HEK293 (cell line): ENCODE results near the gene NCOA3.

Source experiments
- CTCF ChIA-PET: fragments of 350-600 bp; formaldehyde crosslinking; extraction: SDS; loops from one replicate; lab custom pipeline; 2021; ENCODE audit warnings: antibody characterized with exemption; lab: Yijun Ruan, JAX
- POLR2A ChIA-PET: fragments of 300-600 bp; formaldehyde crosslinking; extraction: SDS; loops from one replicate; lab custom pipeline; 2020; ENCODE audit warnings: antibody characterized with exemption, inconsistent platforms; lab: Yijun Ruan, JAX
- H3K27ac ChIP-seq: fragments of 200-500 bp; sonication (Bioruptor generic); 2 replicates; pipeline ENCODE4 v1.5.1; 2014; ENCODE audit warnings: low read depth, low read length, control low read depth, inconsistent platforms; ENCODE audit errors: extremely low read depth
- H3K36me3 ChIP-seq, 2 experiments: fragments of 200-500 bp in 1 of 2; sonication (Bioruptor generic) in 1 of 2; 1 replicate in 1 of 2; 2 replicates in 1 of 2; pipeline ENCODE4 v1.5.1; 2014 to 2017; ENCODE audit warnings: inconsistent platforms in 2 of 2, low read length in 2 of 2; ENCODE audit not compliant: control insufficient read depth in 2 of 2, insufficient read depth in 1 of 2
- H3K4me1 ChIP-seq: fragments of 200-500 bp; sonication (Bioruptor generic); 2 replicates; pipeline ENCODE4 v1.5.1; 2014; ENCODE audit warnings: mild to moderate bottlenecking, low read length, inconsistent platforms; ENCODE audit not compliant: control insufficient read depth, insufficient read depth
- H3K4me3 ChIP-seq: 2 replicates; pipeline ENCODE4 v1.5.1; 2011; ENCODE audit warnings: low read depth, mild to moderate bottlenecking, control low read depth, low read length, moderate library complexity
- H3K9me3 ChIP-seq: fragments of 200-500 bp; sonication (Bioruptor generic); 2 replicates; pipeline ENCODE4 v1.5.1; 2014; ENCODE audit warnings: low read depth, low read length, inconsistent platforms; ENCODE audit not compliant: control insufficient read depth, insufficient read depth
- GLIS1 ChIP-seq: fragments of 450-650 bp; formaldehyde crosslinking; IDR thresholded peaks from 2 replicates; pipeline ENCODE4 v1.5.1; 2016; ENCODE audit warnings: missing biosample characterization, missing genetic modification characterization
- KLF8 ChIP-seq: fragments of 450-650 bp; formaldehyde crosslinking; IDR thresholded peaks from 2 replicates; pipeline ENCODE4 v1.5.1; 2016; ENCODE audit warnings: missing biosample characterization, missing genetic modification characterization
- SCRT1 ChIP-seq: fragments of 450-650 bp; formaldehyde crosslinking; IDR thresholded peaks from 2 replicates; pipeline ENCODE4 v1.5.1; 2016; ENCODE audit warnings: missing biosample characterization, missing genetic modification characterization, borderline replicate concordance
- SCRT2 ChIP-seq: fragments of 450-650 bp; formaldehyde crosslinking; IDR thresholded peaks from 2 replicates; pipeline ENCODE4 v1.5.1; 2016; ENCODE audit warnings: missing biosample characterization, missing genetic modification characterization
- SETDB1 ChIP-seq: IDR thresholded peaks from one replicate; pipeline ENCODE4 v1.6.1; 2017; ENCODE audit warnings: mild to moderate bottlenecking, low read length, moderate library complexity, mixed read lengths; ENCODE audit not compliant: insufficient read length
- ZFP41 ChIP-seq: fragments of 450-650 bp; formaldehyde crosslinking; IDR thresholded peaks from 2 replicates; pipeline ENCODE4 v1.5.1; 2016; ENCODE audit warnings: missing biosample characterization, missing genetic modification characterization, borderline replicate concordance
- ZFP69B ChIP-seq: fragments of 450-650 bp; formaldehyde crosslinking; IDR thresholded peaks from 2 replicates; pipeline ENCODE4 v1.5.1; 2016; ENCODE audit warnings: missing biosample characterization, missing genetic modification characterization
- ZNF114 ChIP-seq: fragments of 450-650 bp; formaldehyde crosslinking; IDR thresholded peaks from 2 replicates; pipeline ENCODE4 v1.5.0; 2017; ENCODE audit warnings: missing biosample characterization, missing genetic modification characterization
- ZNF133 ChIP-seq: fragments of 450-650 bp; formaldehyde crosslinking; IDR thresholded peaks from 2 replicates; pipeline ENCODE4 v1.5.1; 2016; ENCODE audit warnings: missing biosample characterization, missing genetic modification characterization
- ZNF184 ChIP-seq: fragments of 450-650 bp; IDR thresholded peaks from 2 replicates; pipeline ENCODE4 v1.5.1; 2018; ENCODE audit warnings: missing biosample characterization, mild to moderate bottlenecking, missing genetic modification characterization
- ZNF214 ChIP-seq: fragments of 450-650 bp; formaldehyde crosslinking; IDR thresholded peaks from 2 replicates; pipeline ENCODE4 v1.5.1; 2017; ENCODE audit warnings: missing biosample characterization, mild to moderate bottlenecking, missing genetic modification characterization, borderline replicate concordance
- ZNF23 ChIP-seq: fragments of 450-650 bp; formaldehyde crosslinking; IDR thresholded peaks from 2 replicates; pipeline ENCODE4 v1.5.1; 2016; ENCODE audit warnings: missing biosample characterization, missing genetic modification characterization, borderline replicate concordance
- ZNF354C ChIP-seq: fragments of 450-650 bp; formaldehyde crosslinking; IDR thresholded peaks from 2 replicates; pipeline ENCODE4 v1.5.1; 2016; ENCODE audit warnings: missing biosample characterization, missing genetic modification characterization, low read depth, borderline replicate concordance
- ZNF394 ChIP-seq: fragments of 450-650 bp; formaldehyde crosslinking; IDR thresholded peaks from 2 replicates; pipeline ENCODE4 v1.5.1; 2016; ENCODE audit warnings: missing biosample characterization, missing genetic modification characterization, mild to moderate bottlenecking, moderate library complexity, borderline replicate concordance
- ZNF416 ChIP-seq: fragments of 450-650 bp; formaldehyde crosslinking; IDR thresholded peaks from 2 replicates; pipeline ENCODE4 v1.5.1; 2016; ENCODE audit warnings: missing biosample characterization, missing genetic modification characterization
- ZNF501 ChIP-seq: fragments of 450-650 bp; formaldehyde crosslinking; IDR thresholded peaks from 2 replicates; pipeline ENCODE4 v1.5.1; 2016; ENCODE audit warnings: missing biosample characterization, missing genetic modification characterization
- ZNF514 ChIP-seq: fragments of 450-650 bp; formaldehyde crosslinking; IDR thresholded peaks from 2 replicates; pipeline ENCODE4 v1.5.1; 2016; ENCODE audit warnings: missing biosample characterization, missing genetic modification characterization
- ZNF555 ChIP-seq: fragments of 450-650 bp; formaldehyde crosslinking; conservative IDR thresholded peaks from 2 replicates; pipeline ENCODE4 v1.5.1; 2017; ENCODE audit warnings: missing biosample characterization, mild to moderate bottlenecking, missing genetic modification characterization, inconsistent platforms
- ZNF571 ChIP-seq: fragments of 450-650 bp; formaldehyde crosslinking; IDR thresholded peaks from 2 replicates; pipeline ENCODE4 v1.5.0; 2017; ENCODE audit warnings: missing biosample characterization, missing genetic modification characterization
- ZNF585B ChIP-seq: fragments of 450-650 bp; formaldehyde crosslinking; IDR thresholded peaks from 2 replicates; pipeline ENCODE4 v1.5.1; 2016; ENCODE audit warnings: missing biosample characterization, missing genetic modification characterization
- ZNF600 ChIP-seq: fragments of 450-650 bp; formaldehyde crosslinking; IDR thresholded peaks from 2 replicates; pipeline ENCODE4 v1.5.1; 2016; ENCODE audit warnings: missing biosample characterization, missing genetic modification characterization
- ZNF664 ChIP-seq: fragments of 450-650 bp; formaldehyde crosslinking; IDR thresholded peaks from 2 replicates; pipeline ENCODE4 v1.5.1; 2016; ENCODE audit warnings: missing biosample characterization, missing genetic modification characterization
- ZNF76 ChIP-seq: fragments of 450-650 bp; formaldehyde crosslinking; IDR thresholded peaks from 2 replicates; pipeline ENCODE4; 2016; ENCODE audit warnings: low read depth, missing biosample characterization, missing genetic modification characterization, borderline replicate concordance
- ZNF776 ChIP-seq: fragments of 450-650 bp; formaldehyde crosslinking; IDR thresholded peaks from 2 replicates; pipeline ENCODE4 v1.5.0; 2017; ENCODE audit warnings: missing biosample characterization, missing genetic modification characterization, borderline replicate concordance
- ZNF837 ChIP-seq: fragments of 450-650 bp; formaldehyde crosslinking; IDR thresholded peaks from 2 replicates; pipeline ENCODE4 v1.5.1; 2016; ENCODE audit warnings: missing biosample characterization, missing genetic modification characterization
- TF ChIP-seq, protein P1 (sequence below): fragments of 450-650 bp; formaldehyde crosslinking; IDR thresholded peaks from 2 replicates; pipeline ENCODE4 v1.5.1; 2016; ENCODE audit warnings: missing biosample characterization, missing genetic modification characterization
- TF ChIP-seq, protein P2 (sequence below): fragments of 450-650 bp; formaldehyde crosslinking; IDR thresholded peaks from 2 replicates; pipeline ENCODE4 v1.5.1; 2017; ENCODE audit warnings: missing biosample characterization, missing genetic modification characterization
- TF ChIP-seq, protein P3 (sequence below): fragments of 450-650 bp; formaldehyde crosslinking; IDR thresholded peaks from 2 replicates; pipeline ENCODE4 v1.5.1; 2016; ENCODE audit warnings: missing biosample characterization, missing genetic modification characterization
- TF ChIP-seq, protein P4 (sequence below): fragments of 450-650 bp; formaldehyde crosslinking; IDR thresholded peaks from 2 replicates; pipeline ENCODE4 v1.5.1; 2016; ENCODE audit warnings: missing biosample characterization, missing genetic modification characterization
- TF ChIP-seq, protein P5 (sequence below): fragments of 450-650 bp; formaldehyde crosslinking; IDR thresholded peaks from 2 replicates; pipeline ENCODE4 v1.5.1; 2016; ENCODE audit warnings: missing biosample characterization, missing genetic modification characterization, low read depth

The NCOA3 gene

DNA sequence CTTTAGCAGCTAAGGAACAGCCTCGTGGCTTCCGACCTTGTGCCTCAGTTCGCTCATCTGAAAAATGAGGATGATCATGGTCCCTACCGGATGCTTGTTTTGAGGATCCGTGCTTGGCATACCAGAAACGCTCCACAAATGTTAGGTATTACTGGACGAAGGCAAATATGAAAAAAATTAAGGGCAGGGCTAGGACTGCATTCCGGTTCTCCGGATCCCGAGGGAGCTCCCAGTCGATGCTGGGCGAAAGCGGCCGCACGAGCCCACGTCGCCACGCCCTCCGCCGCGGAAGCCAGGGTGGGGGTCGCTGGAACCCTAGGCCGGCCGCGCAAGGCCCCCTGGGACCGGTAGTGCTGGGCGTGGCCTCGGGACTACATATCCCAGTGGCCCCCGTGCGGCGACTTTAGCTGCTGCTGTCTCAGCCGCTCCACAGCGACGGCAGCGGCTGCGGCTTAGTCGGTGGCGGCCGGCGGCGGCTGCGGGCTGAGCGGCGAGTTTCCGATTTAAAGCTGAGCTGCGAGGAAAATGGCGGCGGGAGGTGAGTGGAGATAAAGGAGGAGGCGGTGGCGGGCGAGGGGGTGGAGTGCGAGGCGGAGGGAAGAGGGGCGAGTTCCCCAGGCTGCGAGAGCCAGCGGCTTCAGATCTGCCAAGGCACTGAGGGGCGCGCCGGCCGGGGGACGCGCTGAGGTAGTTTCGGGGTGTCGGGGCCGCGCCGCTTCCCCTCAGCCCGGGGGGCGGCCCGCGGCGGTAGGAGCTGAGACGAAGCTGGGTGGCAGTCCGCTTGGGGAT lies at the start of gene NCOA3:
Gene NCOA3, plus strand, starts transcription at position 406 of the 789 bp plus-strand sequence. CDS start 120,361 bp downstream, outside the sequence.
- Histone ChIP-seq H3K4me1 (peaks cover 6% of the 10 kb centered on the region), H3K36me3 (no peaks in the 10 kb centered on the region), H3K9me3 (no peaks in the 10 kb centered on the region), H3K4me3 (peak within 1 kb of the TSS; percentile 97), H3K27ac (peak within 1 kb of the TSS; percentile 90)
- ChIA-PET CTCF (interaction anchor here (0.5 to 2.9 kb wide), 10 partner anchors 8 to 1119 kb away, joined by 3 to 9 read pairs (median 4); no protein-coding TSS in a partner anchor), POLR2A (interaction anchor here (0.5 to 2.7 kb wide), 25 partner anchors 9 to 1549 kb away, joined by 3 to 27 read pairs (median 4); partner anchors contain the start of gene ZMYND8)
- TF ChIP-seq ZNF585B (tag by site-specific recombination) (no peak), ZNF114 (tag by site-specific recombination) (no peak), ZNF416 (tag by site-specific recombination) (no peak), ZNF514 (tag by site-specific recombination) (no peak), ZNF501 (tag by site-specific recombination) (peak; percentile 70), ZNF664 (tag by site-specific recombination) (no peak), ZFP69B (tag by site-specific recombination) (peak; percentile 93), ZNF600 (tag by site-specific recombination) (peak; percentile 5), ZNF571 (no peak), ZNF184 (no peak), ZNF837 (tag by site-specific recombination) (no peak), ZNF776 (no peak), SCRT1 (no peak), ZFP41 (no peak), GLIS1 (peak; percentile 67), SCRT2 (tag by site-specific recombination) (0 out of 2 replicates have a peak, but pooled peaks have one; percentile 8), ZNF555 (no peak), KLF8 (tag by site-specific recombination) (peak; percentile 97), ZNF76 (peak; percentile 96), ZNF214 (tag by site-specific recombination) (no peak), ZNF354C (no peak), SETDB1 (no peak), ZNF394 (tag by site-specific recombination) (peak; percentile 57; the same call in 1 of the 2 replicates), ZNF133 (tag by site-specific recombination) (no peak), ZNF23 (tag by site-specific recombination) (no peak)
- TF ChIP-seq, protein P1, sequence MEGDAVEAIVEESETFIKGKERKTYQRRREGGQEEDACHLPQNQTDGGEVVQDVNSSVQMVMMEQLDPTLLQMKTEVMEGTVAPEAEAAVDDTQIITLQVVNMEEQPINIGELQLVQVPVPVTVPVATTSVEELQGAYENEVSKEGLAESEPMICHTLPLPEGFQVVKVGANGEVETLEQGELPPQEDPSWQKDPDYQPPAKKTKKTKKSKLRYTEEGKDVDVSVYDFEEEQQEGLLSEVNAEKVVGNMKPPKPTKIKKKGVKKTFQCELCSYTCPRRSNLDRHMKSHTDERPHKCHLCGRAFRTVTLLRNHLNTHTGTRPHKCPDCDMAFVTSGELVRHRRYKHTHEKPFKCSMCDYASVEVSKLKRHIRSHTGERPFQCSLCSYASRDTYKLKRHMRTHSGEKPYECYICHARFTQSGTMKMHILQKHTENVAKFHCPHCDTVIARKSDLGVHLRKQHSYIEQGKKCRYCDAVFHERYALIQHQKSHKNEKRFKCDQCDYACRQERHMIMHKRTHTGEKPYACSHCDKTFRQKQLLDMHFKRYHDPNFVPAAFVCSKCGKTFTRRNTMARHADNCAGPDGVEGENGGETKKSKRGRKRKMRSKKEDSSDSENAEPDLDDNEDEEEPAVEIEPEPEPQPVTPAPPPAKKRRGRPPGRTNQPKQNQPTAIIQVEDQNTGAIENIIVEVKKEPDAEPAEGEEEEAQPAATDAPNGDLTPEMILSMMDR (tag by site-specific recombination), result peak; percentile 92
- TF ChIP-seq, protein P2, sequence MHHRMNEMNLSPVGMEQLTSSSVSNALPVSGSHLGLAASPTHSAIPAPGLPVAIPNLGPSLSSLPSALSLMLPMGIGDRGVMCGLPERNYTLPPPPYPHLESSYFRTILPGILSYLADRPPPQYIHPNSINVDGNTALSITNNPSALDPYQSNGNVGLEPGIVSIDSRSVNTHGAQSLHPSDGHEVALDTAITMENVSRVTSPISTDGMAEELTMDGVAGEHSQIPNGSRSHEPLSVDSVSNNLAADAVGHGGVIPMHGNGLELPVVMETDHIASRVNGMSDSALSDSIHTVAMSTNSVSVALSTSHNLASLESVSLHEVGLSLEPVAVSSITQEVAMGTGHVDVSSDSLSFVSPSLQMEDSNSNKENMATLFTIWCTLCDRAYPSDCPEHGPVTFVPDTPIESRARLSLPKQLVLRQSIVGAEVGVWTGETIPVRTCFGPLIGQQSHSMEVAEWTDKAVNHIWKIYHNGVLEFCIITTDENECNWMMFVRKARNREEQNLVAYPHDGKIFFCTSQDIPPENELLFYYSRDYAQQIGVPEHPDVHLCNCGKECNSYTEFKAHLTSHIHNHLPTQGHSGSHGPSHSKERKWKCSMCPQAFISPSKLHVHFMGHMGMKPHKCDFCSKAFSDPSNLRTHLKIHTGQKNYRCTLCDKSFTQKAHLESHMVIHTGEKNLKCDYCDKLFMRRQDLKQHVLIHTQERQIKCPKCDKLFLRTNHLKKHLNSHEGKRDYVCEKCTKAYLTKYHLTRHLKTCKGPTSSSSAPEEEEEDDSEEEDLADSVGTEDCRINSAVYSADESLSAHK (tag by site-specific recombination), result no peak
- TF ChIP-seq, protein P3, sequence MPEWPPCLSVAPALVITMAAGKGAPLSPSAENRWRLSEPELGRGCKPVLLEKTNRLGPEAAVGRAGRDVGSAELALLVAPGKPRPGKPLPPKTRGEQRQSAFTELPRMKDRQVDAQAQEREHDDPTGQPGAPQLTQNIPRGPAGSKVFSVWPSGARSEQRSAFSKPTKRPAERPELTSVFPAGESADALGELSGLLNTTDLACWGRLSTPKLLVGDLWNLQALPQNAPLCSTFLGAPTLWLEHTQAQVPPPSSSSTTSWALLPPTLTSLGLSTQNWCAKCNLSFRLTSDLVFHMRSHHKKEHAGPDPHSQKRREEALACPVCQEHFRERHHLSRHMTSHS (tag by site-specific recombination), result no peak
- TF ChIP-seq, protein P4, sequence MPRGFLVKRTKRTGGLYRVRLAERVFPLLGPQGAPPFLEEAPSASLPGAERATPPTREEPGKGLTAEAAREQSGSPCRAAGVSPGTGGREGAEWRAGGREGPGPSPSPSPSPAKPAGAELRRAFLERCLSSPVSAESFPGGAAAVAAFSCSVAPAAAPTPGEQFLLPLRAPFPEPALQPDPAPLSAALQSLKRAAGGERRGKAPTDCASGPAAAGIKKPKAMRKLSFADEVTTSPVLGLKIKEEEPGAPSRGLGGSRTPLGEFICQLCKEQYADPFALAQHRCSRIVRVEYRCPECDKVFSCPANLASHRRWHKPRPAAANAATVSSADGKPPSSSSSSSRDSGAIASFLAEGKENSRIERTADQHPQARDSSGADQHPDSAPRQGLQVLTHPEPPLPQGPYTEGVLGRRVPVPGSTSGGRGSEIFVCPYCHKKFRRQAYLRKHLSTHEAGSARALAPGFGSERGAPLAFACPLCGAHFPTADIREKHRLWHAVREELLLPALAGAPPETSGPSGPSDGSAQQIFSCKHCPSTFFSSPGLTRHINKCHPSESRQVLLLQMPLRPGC (tag by site-specific recombination), result peak; percentile 36; the same call in 1 of the 2 replicates
- TF ChIP-seq, protein P5, sequence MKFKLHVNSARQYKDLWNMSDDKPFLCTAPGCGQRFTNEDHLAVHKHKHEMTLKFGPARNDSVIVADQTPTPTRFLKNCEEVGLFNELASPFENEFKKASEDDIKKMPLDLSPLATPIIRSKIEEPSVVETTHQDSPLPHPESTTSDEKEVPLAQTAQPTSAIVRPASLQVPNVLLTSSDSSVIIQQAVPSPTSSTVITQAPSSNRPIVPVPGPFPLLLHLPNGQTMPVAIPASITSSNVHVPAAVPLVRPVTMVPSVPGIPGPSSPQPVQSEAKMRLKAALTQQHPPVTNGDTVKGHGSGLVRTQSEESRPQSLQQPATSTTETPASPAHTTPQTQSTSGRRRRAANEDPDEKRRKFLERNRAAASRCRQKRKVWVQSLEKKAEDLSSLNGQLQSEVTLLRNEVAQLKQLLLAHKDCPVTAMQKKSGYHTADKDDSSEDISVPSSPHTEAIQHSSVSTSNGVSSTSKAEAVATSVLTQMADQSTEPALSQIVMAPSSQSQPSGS (tag by site-specific recombination), result no peak
